Left lung (tissue), 8 donors: Measurements from ENCODE around the gene FCER1G. TPM values are rescaled to one million over a fixed set of nuclear protein-coding genes. Genes with fewer than 3 reads are reported as not detected.

Experiments
- microRNA-seq, 2 donors: library from miRNA; unstranded; fragments of <30 nt; microRNA quantifications; one replicate each; pipeline ENCODE4, GENCODE V29; 2019
- polyA plus RNA-seq, 6 donors: library from polyadenylated mRNA; unstranded; fragments of 120-200 nt; gene quantifications; one replicate each; pipeline ENCODE4 v1.2.1, GENCODE V29; 2013; ENCODE audit not compliant: insufficient read length in 6 of 6
- total RNA-seq, 2 donors: library from RNA; stranded (reverse); fragmentation: NEBNext Ultra II Directional; extraction: Animal tissue kit (Norgen Biotek cat#: 25700); gene quantifications; one replicate each; pipeline ENCODE4 v1.2.1, GENCODE V29; 2021
- donor health status: DM: no; HTN: yes; CAD: no.
- donor health status: DM: no; HTN: no; CAD: no.

Gene FCER1G
- total and polyA plus RNA-seq, 8 donors, result 14.6 to 329 (median 16.5) TPM

Small RNA genes lying within 50 kb of the gene (microRNA-seq; reads per million reads assigned to microRNA genes)
- gene MIR5187, result 1.5 to 1.8 reads per million in 2 donors

Other genes with a start within 250 kb of the FCER1G start
- gene F11R, start 194.1 kb upstream of the FCER1G start, total RNA-seq, result 100 to 1,000 TPM; 142 to 164 TPM
- 100 to 1,000 TPM in 2 of 6 donors, 10 to 100 TPM in 4; 76.9 to 107 (median 94.6) TPM for gene F11R, start 194.1 kb upstream of the FCER1G start, polyA plus RNA-seq
- gene TSTD1, start 176.3 kb upstream of the FCER1G start, total RNA-seq, result 10 to 100 TPM; 35.1 to 73.5 TPM
- 10 to 100 TPM; 38.9 to 49.9 (median 45.7) TPM for gene TSTD1, start 176.3 kb upstream of the FCER1G start, polyA plus RNA-seq
- gene USF1, start 169.3 kb upstream of the FCER1G start, total RNA-seq, result 10 to 100 TPM; 56.1 to 72.4 TPM
- 10 to 100 TPM; 61.1 to 75.4 (median 66.5) TPM for gene USF1, start 169.3 kb upstream of the FCER1G start, polyA plus RNA-seq
- 10 to 100 TPM; 18.8 to 57.7 TPM for gene ARHGAP30, start 145.4 kb upstream of the FCER1G start, total RNA-seq
- 1 to 10 TPM; 3.0 to 4.5 (median 4.0) TPM for gene ARHGAP30, start 145.4 kb upstream of the FCER1G start, polyA plus RNA-seq
- gene NECTIN4, start 125.7 kb upstream of the FCER1G start, total RNA-seq, result 1 to 10 TPM; 5.6 to 9.6 TPM
- gene NECTIN4, start 125.7 kb upstream of the FCER1G start, polyA plus RNA-seq, result 10 to 100 TPM in 3 of 6 donors, 1 to 10 TPM in 3; 7.9 to 11.2 (median 9.5) TPM
- gene KLHDC9, start 116.9 kb upstream of the FCER1G start, total RNA-seq, result 10 to 100 TPM in 1 of 2 donors, 1 to 10 TPM in 1; 4.5 to 10.3 TPM
- gene KLHDC9, start 116.9 kb upstream of the FCER1G start, polyA plus RNA-seq, result 1 to 10 TPM; 4.3 to 7.7 (median 5.1) TPM
- 10 to 100 TPM; 42.5 to 47.9 TPM for gene PFDN2, start 97.3 kb upstream of the FCER1G start, total RNA-seq
- gene PFDN2, start 97.3 kb upstream of the FCER1G start, polyA plus RNA-seq, result 10 to 100 TPM; 45.8 to 57.0 (median 52.8) TPM
- gene NIT1, start 97.2 kb upstream of the FCER1G start, total RNA-seq, result 10 to 100 TPM; 38.7 to 40.2 TPM
- 10 to 100 TPM; 40.7 to 44.6 (median 41.6) TPM for gene NIT1, start 97.2 kb upstream of the FCER1G start, polyA plus RNA-seq
- gene DEDD, start 82.6 kb upstream of the FCER1G start, total RNA-seq, result 10 to 100 TPM; 25.8 to 34.6 TPM
- 10 to 100 TPM; 49.0 to 55.8 (median 51.6) TPM for gene DEDD, start 82.6 kb upstream of the FCER1G start, polyA plus RNA-seq
- 10 to 100 TPM; 93.8 to 99.8 TPM for gene UFC1, start 61.3 kb upstream of the FCER1G start, total RNA-seq
- 100 to 1,000 TPM; 134 to 163 (median 152) TPM for gene UFC1, start 61.3 kb upstream of the FCER1G start, polyA plus RNA-seq
- 10 to 100 TPM; 24.1 to 25.8 TPM for gene USP21, start 55.8 kb upstream of the FCER1G start, total RNA-seq
- gene USP21, start 55.8 kb upstream of the FCER1G start, polyA plus RNA-seq, result 10 to 100 TPM; 42.1 to 53.3 (median 49.1) TPM
- 10 to 100 TPM; 15.2 to 18.7 TPM for gene PPOX, start 48.9 kb upstream of the FCER1G start, total RNA-seq
- gene PPOX, start 48.9 kb upstream of the FCER1G start, polyA plus RNA-seq, result 10 to 100 TPM; 41.9 to 53.0 (median 49.3) TPM
- 10 to 100 TPM; 35.3 to 35.8 TPM for gene B4GALT3, start 37.8 kb upstream of the FCER1G start, total RNA-seq
- gene B4GALT3, start 37.8 kb upstream of the FCER1G start, polyA plus RNA-seq, result 10 to 100 TPM; 36.1 to 42.3 (median 37.6) TPM
- gene ADAMTS4, start 16.2 kb upstream of the FCER1G start, total RNA-seq, result 10 to 100 TPM; 13.4 to 15.4 TPM
- gene ADAMTS4, start 16.2 kb upstream of the FCER1G start, polyA plus RNA-seq, result 1 to 10 TPM; 1.4 to 3.5 (median 2.4) TPM
- gene NDUFS2, start 12.9 kb upstream of the FCER1G start, total RNA-seq, result 10 to 100 TPM; 67.7 to 78.6 TPM
- 100 to 1,000 TPM; 142 to 188 (median 161) TPM for gene NDUFS2, start 12.9 kb upstream of the FCER1G start, polyA plus RNA-seq
- gene APOA2, start 8.3 kb downstream of the FCER1G start, total RNA-seq, result not detected
- 1 to 10 TPM in 2 of 6 donors, under 1 TPM in 1, not detected in 3; 0.67 to 9.4 (median 6.8) TPM for gene APOA2, start 8.3 kb downstream of the FCER1G start, polyA plus RNA-seq
- 10 to 100 TPM; 12.7 to 15.6 TPM for gene TOMM40L, start 10.8 kb downstream of the FCER1G start, total RNA-seq
- gene TOMM40L, start 10.8 kb downstream of the FCER1G start, polyA plus RNA-seq, result 10 to 100 TPM in 4 of 6 donors, 1 to 10 TPM in 2; 9.2 to 12.7 (median 10.9) TPM
- not detected for gene NR1I3, start 22.9 kb downstream of the FCER1G start, total RNA-seq
- 1 to 10 TPM in 4 of 6 donors, under 1 TPM in 2; 0.48 to 1.5 (median 1.2) TPM for gene NR1I3, start 22.9 kb downstream of the FCER1G start, polyA plus RNA-seq
- gene PCP4L1, start 43.5 kb downstream of the FCER1G start, total RNA-seq, result 1 to 10 TPM; 1.5 to 6.6 TPM
- 1 to 10 TPM in 4 of 6 donors, under 1 TPM in 2; 0.53 to 1.4 (median 1.2) TPM for gene PCP4L1, start 43.5 kb downstream of the FCER1G start, polyA plus RNA-seq
- 1 to 10 TPM; 2.0 to 4.8 TPM for gene MPZ, start 94.7 kb downstream of the FCER1G start, total RNA-seq
- 1 to 10 TPM; 2.1 to 5.5 (median 2.7) TPM for gene MPZ, start 94.7 kb downstream of the FCER1G start, polyA plus RNA-seq
- 100 to 1,000 TPM; 187 to 204 TPM for gene SDHC, start 99.1 kb downstream of the FCER1G start, total RNA-seq
- 100 to 1,000 TPM; 164 to 201 (median 180) TPM for gene SDHC, start 99.1 kb downstream of the FCER1G start, polyA plus RNA-seq
- gene CFAP126, start 152.6 kb downstream of the FCER1G start, total RNA-seq, result 1 to 10 TPM in 1 of 2 donors, not detected in 1; 5.8 TPM
- 10 to 100 TPM in 4 of 6 donors, 1 to 10 TPM in 2; 3.2 to 18.7 (median 11.4) TPM for gene CFAP126, start 152.6 kb downstream of the FCER1G start, polyA plus RNA-seq